ENCODE data around the gene GBX2.

GBX2 gene

DNA sequence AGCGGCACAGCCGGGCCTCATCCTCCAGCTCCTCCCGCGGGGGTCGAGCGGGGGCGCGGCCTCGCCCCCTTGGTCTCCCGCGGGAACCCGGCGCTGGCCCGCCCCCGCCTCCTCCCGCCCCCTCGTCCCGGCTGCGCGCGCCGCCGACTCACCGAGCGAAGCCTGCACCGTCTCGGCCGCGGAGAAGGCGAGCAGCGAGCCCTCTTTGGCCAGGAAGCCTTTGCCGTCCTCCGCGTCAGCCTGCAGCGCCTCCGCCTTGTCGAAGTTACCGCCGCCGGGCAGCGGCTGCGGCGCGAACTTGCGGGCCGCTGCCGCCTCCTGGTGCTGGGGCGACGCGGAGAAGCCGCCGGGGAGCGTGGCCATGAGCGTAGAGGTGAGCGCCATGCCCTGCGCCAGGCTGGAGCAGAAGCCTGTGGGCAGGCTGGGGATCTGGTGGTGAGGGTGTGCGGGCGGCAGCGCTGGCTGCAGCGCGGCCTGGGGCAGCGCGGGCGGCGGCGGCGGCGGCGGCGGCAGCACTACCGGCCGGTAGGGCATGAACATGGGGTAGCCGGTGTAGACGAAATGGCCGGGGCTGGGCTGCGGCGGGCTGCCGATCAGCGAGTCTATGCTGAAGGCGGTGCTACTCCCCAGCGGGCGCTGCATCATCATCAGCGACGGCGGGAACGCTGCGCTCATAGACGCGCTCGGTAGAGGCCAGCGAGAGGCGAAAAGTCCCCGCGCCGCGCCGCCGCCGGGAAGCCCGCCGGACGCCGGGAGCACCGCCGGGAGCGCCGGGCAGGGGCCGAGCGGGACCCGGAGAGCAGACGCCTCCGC is 683 bp downstream of the GBX2 start:
- DNase-seq (ENCODE audit: low spot score) = no peak

GRCh38 chr2:236166796-236167296 is 1.3 kb downstream of the GBX2 start:
- no peak for DNase-seq (ENCODE audit: low spot score)

- no peak for DNase-seq (ENCODE audit: low spot score)
These were observed 2.1 kb downstream of the GBX2 start for GRCh38 chr2:236165842-236166795.

DNA sequence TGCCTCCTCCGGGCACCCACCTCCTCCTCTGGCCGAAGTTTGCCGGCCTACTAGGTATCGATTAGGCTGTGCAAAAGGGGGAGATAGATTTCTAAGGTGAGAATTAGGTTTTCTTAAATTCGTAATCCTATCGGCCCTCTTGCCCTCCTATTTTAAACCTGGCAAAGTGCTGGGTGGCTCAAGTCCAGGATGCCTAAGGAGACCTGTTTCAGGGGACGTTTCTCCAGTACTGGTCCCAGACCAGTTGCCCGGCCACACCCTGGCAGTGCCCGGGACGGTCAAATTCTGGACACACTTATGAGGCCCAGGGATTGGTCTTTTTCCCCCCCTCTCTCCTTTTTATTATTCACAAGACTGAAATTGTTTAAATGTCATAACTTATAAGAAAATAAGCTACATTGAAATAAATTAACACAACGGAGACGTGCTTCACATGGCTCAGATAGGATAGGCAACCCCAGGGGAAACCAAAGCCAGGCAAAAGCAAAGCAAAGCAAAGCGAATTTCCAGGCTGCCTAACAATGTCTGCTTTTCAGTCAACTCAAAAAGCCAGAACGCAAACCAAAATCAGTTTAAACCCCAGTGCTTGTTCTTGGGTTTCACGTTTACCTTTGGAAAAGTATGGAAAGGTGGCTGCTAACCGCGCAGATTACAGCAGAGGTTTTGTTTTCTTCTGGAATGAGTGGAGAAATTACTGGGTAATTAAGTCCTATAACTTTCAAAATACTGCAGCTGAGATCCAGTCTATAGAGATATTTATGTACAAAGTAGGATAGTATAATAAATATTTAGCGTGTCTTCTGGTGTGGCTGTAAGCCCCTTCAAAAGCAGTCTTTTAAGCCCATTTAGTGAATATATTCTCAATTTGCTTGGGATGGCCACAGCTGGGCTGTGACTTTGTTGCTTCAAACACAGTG is 3.0 kb downstream of the GBX2 start:
- no peak for DNase-seq (ENCODE audit: low spot score)

DNA sequence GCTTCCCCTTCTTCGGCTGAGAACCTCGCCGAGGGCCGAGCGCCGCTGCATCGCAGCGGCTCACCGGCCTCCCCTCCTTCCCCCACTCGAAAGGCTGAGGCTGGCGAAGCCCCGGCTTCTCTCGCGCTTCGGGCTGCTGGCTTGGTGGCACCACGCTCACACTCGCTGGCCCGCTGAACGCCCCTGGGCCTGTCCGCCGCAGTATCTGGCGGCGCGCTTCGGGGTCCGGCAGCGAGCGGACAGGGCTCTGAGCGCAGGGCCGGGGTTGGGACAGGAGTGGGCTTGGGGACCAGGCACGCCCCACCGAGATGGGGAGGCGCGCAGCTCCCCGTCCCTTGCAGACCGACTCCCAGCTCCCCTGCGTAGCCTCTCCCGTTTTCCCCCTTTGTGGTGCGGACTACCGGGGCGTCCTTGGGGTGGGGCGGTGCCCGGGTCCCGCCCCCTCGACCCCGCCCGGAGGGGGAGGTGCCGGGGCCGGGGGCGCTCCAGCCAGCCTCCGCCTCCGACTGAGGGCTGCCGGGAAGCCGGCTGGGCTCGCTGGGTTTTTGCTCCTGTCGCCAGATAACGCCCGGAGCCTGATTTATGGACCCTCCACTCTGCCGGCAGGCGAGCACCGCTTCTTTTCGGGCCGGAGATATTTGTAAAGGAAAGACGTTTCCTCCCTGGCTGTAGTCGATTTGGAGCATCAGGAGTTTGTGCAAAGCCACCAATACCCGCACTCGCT is 3.8 kb downstream of the GBX2 start:
- DNase-seq (ENCODE audit: low spot score) = no peak

DNA sequence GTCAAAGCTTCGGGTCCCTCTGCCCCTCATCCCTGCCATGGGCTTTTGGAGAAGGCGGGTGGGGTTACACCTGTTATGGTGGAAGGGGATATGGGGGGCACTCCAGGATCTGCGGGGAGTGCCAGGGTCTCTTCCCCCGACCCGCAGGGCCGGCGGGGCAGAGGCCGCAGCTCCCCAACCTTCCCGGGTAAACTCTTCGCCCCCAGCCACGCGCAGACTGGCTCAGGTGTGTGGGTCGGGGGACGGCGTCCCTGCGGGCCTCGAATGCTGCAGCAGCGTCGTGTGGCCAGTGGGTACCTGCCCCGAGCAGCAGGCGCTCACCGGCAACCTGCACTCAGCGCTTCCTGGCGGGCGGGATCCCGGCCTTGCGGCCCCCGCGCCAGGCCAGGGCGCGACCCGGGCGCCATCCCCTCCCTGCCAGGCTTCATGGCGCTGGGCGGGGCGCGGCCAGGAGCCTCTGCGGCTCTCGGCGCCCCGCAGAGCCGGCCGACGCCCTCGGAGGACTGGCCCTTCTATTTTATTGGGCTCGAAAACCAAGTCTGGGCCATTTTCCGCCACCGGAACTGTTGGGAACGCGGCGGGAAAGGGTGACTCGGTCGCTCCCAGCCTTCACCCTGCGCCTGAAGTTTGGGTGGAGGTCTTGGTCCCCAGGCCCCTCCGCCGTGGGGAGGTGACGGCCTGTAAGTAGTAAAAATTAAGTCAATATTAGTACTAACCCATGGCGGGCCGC is 4.5 kb downstream of the GBX2 start:
- DNase-seq (ENCODE audit: low spot score) = no peak

- no peak for DNase-seq (ENCODE audit: low spot score)
These were observed 5.2 kb downstream of the GBX2 start for GRCh38 chr2:236162882-236163470.

DNA sequence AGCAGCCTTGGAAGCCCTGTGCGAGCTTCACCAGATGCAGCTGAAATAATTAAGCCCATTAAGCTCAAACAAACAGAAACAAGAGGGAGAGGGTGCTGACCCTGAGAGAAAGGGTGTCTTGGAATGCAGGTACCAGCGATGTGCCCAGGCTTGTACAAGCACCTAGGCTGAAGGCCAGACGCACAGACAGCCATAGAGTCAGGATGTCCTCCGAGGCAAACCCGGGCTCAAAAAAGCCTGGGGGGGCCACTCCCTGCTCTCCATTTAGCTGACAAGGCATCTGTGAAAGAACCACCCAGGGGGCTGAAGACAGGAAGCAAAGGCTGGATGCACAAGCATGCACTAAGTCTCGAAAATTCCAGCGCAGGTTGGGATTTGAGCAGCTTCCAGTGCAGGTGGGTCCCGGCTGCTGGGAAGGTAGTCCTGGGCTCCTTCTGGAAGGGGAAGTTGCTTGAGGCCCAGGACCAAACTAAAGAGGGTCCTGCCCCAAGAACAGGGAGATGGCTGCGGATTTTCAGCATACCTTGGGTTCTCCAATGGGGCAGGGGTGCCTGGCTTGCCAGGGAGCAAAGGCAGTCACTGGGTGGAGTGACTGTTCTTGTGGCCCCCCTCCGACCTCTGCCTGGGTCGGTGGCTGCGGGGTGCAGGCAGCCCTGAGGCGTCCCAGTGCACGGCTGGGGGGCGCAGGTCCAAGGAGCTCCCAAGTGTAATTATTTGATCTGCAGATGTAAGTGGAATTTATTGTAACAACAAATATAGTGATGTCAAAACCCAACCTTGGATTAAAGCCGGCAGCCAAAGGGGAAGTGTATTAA is 5.9 kb downstream of the GBX2 start:
- DNase-seq (ENCODE audit: low spot score) = no peak

GRCh38 chr2:236161531-236161930 is 6.7 kb downstream of the GBX2 start:
- DNase-seq (ENCODE audit: low spot score) = no peak

DNA sequence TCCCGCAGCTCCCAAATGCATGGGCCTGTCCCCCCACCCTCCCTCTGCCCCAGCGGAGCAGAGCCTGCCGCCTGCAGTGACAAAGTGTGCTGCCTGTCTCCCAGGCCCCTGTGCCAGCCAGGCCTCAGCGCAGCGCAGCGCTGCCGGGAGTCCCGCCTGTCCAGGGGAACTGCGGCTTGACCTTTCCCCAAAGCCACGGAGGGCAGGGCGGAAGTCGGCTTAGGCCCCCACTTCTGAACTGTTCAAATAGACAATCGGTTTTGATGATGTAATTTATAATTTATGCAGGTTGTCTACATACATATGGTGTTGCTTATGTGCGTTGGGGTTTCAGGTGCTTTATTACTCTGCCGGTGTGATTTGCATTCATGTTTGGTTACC is 7.1 kb downstream of the GBX2 start:
- DNase-seq (ENCODE audit: low spot score) = no peak

DNA sequence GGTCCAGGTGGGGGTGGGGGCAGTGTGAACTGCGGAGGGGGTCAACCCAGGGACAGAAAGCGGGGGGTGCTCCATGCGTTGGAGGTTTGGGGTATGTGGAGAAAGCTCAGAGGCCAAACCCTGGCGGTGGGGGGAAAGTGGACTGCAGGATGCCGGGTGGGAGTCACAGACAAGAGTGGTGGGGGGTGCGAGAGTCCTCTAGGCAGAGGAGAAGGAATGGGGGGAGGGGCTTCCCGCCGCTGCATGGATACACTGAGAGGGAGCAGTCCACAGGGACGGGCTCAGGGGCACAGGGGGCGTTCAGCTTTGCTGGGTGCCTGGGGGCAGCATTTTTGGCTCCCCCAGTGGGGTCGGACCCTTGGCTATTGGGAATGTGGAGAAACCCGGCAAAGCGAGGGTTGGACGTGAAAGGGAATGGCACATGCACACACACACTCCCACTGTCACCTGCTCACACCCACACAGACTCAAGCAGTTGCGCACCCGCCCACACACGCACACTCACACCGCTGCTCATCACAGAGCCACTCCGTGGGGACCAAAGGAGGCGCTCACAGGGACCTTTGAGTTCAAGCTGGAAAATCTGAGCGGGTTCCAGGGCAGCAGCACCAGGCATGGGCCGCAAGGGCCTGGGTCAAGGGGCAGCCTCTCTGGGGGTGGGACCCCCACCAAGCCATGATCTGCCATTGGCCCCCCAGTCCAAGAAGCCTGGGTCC is 7.7 kb downstream of the GBX2 start:
- no peak for DNase-seq (ENCODE audit: low spot score)

DNA sequence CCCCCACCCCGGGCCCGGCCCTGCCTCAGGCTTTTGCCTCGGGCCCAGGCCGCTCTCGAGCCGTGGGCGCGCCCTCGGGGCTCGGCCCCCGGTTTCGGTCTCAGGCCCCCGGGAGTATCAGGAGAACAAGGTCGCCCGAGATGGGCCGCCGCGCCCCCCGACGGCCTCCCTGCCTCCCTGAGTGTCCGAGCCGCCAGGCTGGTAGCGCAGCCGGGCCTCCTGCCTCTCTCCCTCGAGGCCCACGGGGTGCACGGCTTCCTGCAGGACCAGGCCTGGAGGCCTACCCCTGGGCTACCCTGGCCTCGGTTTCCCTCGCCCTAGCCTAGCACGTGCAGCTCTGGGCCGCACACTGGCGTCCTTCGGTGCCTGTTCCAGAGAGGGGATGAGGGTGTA is 8.4 kb downstream of the GBX2 start:
- DNase-seq (ENCODE audit: low spot score) = no peak

GRCh38 chr2:236158969-236159777 is 9.0 kb downstream of the GBX2 start:
- no peak for DNase-seq (ENCODE audit: low spot score)

GRCh38 chr2:236157815-236158498 is 10.2 kb downstream of the GBX2 start:
- no peak for DNase-seq (ENCODE audit: low spot score)

DNA sequence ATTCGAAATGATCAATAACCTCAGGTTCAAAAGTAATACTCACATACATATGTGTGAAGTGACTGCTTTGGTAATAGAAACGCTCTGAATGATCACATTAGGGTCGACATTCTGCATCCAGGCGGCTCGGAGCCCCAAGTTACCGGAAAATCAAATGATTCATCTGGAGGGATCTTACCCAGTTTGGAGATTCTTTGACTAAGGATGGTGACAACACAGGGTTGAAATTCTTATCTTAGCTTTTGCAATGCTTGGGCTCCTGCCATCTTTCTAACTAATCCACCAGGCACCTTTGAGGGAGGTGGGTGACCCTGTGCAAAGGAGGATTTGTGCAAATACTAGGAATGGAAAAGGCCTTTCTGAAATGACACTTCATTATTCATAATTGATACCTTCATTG is 10.8 kb downstream of the GBX2 start:
- no peak for DNase-seq (ENCODE audit: low spot score)

DNA sequence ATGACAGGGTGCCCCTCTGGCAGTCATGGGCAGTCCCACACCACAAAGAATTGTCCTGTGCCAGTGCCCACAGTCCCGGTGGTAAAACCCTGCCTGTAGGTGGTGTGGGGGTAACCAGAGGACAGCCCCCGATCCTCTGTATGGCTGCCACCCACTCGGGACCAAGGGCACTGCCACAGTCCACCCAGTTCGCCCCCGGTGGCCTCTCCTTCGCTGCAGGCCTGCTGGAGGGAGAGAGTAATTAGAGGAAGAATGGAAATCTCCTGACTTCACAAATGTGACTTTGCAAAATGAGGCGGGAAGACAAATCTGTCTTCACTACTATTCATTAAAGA is 11.4 kb downstream of the GBX2 start:
- DNase-seq (ENCODE audit: low spot score) = no peak
